Measurements from ENCODE around the gene HNRNPUL1.
"Not testable (repeated sequence)": the region's sequence is repeated elsewhere in the genome, so short reads cannot be mapped to it uniquely, and the experiment has no call there.

The HNRNPUL1 gene

DNA sequence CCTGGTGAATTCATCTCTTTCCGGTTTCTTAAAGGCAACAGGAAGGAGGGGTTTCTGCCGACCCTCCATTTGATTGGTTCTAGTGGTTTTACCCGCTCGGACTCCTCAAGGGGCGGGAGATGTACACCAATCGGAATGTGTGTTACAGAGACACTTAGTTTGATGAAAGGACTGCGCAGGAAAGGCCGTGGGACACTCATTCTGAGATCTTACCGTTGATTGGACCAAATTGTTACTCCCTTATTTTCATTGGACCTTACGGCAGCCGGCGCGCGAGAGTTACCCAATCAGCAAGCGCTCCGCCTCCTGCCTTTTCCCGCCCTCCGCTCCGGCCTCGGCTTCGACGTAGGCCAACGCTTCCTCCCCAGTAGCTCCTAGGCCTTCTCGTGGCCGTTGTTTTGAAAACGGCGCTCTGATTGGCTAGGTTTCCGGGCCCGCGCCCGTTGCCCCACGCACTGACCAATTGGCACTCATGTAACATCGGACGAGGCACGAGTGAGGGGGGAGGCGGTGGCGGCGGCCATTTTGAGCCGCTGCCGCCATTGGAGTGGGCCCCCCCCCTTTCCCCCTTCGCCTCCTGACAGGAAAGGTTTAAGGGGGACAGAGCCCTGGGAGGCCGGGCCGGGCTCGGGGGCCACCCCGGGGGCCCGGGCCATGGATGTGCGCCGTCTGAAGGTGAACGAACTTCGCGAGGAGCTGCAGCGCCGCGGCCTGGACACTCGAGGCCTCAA, at the start of gene HNRNPUL1:
Gene HNRNPUL1, plus strand, starts transcription at position 523 of the 731 bp plus-strand sequence. Its CDS starts 132 bp downstream, at position 655.
- peak; percentile 100 for DNase-seq

DNA sequence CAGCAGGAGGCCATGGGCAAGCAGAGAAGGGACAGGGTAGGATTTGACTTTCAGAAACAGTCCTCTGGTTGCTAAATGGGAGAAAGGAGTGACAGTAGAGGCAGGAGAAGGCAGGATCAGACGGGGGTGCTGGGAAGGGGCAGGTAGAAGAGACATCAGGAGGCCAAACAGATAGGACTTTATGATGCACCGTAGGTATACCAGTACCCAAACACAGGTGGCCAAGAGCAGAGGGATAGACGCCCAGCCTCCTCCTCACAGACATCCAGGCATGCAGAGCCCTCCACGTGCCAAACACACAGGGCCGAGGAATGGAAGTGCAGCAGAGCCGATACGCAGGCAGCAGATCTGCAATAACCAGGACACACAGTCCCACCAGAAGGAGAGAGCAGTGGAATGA, 46.4 kb upstream of the HNRNPUL1 start:
- DNase-seq: no peak

DNA sequence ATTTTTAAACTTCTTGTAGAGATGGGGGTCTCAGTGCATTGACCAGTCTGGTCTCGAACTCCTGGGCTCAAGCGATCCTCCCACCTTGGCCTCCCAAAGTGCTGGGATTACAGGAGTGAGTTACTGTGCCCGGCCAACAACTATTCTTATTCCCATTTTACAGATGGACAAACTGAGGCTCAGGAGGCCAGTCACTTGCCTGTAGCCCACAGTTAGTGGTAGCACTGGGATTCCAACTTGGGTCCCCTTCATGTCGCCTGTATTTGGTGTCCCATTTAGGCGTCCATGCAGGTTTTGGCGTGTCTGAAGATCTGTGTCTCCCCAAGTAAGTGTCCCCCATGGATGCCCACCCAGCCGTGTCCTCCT, 45.9 kb upstream of the HNRNPUL1 start:
- no peak for DNase-seq

DNA sequence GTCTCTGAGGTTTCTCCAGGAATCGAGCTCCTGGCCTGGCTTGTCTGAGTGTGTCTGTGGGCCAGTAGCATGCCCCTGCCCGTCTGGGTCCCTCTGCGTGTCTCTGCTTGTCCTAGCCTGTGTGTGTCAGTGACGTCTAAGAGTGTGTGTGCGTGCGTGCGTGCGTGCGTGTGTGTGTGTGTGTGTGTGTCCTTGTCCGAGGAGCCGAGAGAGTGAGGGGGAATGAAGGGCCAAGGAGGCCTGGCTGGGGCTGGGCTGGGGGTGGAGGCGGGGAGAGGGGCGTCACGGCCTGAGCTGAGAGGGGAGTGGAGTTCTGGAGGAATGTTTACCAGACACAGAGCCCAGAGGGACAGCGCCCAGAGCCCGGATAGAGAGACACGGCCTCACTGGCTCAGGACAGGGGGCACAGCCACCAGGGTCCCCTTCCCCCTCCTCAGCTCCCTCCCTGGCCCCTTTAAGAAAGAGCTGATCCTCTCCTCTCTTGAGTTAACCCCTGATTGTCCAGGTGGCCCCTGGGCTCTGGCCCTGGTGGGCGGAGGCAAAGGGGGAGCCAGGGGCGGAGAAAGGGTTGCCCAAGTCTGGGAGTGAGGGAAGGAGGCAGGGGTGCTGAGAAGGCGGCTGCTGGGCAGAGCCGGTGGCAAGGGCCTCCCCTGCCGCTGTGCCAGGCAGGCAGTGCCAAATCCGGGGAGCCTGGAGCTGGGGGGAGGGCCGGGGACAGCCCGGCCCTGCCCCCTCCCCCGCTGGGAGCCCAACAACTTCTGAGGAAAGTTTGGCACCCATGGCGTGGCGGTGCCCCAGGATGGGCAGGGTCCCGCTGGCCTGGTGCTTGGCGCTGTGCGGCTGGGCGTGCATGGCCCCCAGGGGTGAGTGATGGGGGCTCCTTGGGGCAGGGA, 45.3 kb upstream of the HNRNPUL1 start, which contains the start of gene AXL:
Gene AXL, plus strand, starts transcription at position 609 of the 893 bp plus-strand sequence. Its CDS starts 170 bp downstream, at position 779.
- no peak for DNase-seq

DNA sequence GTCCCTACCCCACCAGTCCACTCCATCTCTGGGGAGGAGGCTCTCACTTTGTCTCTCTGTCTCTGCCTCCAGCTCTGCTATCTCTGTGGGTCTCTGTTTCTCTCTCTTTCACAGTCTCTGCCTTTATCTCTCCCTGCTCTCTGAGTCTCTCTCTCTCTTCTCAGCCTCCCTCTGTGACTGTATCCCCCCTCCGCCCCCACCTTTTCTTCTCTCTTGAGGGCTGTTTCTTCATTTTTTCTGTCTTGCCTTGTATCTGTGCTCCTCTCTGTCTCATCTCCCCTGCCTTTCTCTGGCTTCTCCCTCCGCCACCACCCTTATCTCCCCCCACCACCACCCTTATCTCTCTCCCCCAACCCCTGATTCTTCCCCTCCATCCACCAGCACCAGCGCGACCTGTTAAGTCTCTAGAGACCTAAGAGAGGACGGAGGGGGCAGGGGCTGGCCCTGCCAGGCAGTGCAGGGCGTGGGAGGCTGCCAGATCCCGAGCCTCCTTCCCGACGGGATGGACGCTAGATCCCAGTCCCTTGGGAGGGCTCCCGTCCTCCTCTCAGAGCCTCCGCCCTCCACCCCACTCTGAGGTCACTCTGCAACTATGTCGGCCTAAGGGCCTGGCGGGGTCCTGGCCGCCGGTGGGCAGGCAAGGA, 44.1 kb upstream of the HNRNPUL1 start:
- no peak for DNase-seq

DNA sequence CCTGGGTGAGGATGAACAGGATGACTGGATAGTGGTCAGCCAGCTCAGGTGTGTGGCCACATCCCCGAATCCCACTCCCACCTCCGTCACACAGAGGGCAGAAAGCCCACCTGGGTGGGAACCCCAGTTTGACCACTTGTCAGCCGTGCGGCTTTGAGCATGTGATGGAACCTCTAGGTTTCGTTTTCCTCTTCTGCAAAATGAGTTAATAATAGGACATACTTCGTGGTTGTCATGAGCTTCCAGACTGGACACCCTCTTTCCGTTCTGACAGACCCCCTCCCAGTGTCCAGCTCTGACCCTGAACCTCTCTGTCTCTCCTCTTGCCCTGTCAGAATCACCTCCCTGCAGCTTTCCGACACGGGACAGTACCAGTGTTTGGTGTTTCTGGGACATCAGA, 43.4 kb upstream of the HNRNPUL1 start:
- DNase-seq: no peak

DNA sequence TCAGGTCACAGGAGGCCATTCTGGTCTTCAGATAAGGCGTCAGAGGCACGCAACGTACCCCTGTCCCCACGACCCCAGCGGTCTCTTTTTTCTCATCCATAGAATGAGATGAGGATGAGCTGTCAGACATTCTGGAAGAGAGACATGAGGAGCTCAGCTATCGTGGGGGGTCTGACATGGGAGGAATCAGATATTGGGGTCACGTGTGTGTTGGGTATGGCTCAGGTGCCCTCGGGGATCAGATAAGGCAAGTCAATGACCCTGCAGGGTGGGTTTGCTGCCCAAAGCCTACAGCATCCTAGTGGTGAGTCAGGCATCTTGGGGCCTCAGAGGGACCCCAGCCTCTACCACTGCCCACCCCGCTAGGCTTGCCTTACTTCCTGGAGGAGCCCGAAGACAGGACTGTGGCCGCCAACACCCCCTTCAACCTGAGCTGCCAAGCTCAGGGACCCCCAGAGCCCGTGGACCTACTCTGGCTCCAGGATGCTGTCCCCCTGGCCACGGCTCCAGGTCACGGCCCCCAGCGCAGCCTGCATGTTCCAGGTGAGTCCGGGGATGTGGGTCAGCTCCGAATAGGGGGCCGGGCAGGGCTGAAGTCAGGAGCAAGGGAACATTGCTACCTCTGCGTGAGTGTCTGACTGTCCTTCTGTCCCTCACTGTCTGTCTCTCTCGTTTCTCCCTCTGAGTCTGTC, 42.5 kb upstream of the HNRNPUL1 start:
- DNase-seq: no peak

DNA sequence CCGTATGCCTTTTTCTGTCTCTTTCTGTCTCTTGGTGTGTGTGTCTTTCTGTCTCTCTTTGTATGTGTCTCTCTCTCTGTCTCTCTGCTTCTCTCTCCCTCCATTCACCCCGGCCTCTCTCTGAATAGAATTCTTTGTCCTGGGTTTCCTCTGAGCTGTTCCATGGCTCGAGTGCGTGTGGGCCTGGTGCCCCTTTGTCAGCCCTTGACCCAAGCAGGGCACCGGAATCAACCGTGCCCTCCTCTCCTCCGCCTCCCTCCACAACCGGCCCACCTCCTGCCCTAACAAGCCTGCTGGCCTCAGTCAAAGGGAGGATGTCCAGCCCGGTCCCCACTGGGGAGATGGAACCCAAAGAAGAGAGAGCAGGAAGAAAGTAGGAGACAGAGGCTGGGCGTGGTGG, 41.9 kb upstream of the HNRNPUL1 start:
- no peak for DNase-seq

DNA sequence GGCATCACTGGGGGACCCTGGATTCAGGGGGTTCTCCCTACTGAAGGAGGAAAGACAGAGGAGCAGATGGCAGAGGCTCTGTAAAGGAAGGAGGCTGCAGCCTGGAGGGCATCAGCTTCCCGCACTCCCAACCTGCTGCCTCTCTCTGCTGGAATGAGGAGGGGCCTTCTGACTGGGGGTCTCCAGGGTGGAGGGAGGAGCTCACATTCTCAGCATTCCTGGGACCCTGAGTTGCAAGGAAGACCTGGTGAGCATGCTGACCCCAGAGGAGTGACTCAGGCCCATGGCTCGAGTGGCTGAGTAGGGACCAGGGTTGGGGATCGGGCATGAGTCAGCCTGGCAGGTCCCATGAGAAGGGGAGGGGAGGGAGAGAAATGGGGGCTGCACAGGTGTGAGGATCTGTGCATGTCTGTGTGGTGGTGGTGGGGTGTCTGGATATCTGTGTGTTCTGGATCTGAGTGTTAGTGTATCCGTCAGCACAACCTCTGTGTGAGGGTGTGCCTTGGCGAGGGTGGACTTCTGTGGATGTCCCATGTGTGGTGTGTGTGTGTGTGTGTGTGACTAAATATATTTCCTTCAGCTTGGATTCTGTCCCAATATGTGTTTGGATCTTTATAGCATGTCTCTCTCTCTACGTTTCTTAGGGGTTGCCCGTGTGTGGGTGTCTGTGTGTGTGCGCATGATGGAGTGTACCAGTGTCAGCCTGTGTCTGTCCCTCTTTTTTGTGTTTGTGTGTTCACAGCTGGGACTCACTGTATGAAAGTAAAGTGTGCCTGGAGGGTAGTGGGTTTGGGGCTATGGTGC, 40.5 kb upstream of the HNRNPUL1 start:
- DNase-seq: no peak

DNA sequence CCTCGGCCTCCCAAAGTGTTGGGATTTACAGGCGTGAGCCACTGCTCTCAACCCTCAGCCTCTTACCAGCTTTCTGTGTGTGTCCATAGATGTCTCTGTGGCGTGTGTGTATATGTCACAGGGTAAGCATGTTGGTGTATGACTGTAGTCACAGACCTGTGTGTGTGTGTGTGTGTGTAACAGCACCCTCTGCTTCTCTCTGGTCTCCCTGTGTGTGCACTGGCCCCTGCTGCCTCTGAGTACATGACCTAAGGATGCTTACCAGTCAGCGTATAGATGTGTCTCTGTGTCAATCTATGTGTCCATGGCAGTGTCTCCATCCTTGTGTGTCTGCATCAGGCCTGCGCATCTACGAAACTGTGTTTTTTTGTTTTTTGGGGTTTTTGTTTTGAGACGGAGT, 39.5 kb upstream of the HNRNPUL1 start:
- DNase-seq: no peak

DNA sequence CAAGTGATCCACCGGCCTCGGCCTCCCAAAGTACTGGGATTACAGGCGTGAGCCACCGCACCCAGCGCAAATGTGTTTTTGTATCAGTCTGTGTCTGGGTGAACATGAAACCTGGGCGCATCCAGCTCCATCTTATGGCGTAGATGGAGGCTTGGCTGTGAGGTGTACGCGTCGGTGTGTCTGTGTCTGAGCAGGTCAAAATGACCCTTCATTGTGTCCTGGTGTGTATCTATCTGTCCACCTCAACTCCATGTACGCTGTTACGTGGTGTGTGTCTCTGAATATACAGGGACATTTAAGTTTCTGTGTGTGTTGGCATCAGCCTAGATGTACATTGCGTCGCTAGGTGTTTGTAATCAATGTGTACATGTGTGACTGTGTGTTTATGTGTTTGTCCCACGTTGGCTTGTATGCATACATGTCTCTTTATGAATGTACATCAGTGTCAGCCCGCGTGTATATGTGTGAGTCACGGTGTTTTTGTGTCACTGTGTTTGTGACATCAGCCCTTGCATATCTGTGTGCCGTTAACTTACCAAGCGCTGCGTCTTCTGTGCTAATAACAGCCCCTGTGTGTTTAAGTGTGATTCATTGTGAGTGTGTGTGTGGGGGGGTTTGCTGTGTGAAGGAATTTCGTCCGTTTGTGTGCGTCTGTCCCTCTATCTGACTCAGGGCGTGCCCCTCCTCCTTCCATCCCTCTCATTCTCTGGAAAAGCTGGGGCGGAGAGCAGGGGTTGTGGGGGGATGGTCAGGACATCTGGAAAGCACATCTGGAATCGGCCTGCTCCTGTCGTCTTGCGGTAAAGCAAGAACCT, 38.7 kb upstream of the HNRNPUL1 start:
- no peak for DNase-seq

DNA sequence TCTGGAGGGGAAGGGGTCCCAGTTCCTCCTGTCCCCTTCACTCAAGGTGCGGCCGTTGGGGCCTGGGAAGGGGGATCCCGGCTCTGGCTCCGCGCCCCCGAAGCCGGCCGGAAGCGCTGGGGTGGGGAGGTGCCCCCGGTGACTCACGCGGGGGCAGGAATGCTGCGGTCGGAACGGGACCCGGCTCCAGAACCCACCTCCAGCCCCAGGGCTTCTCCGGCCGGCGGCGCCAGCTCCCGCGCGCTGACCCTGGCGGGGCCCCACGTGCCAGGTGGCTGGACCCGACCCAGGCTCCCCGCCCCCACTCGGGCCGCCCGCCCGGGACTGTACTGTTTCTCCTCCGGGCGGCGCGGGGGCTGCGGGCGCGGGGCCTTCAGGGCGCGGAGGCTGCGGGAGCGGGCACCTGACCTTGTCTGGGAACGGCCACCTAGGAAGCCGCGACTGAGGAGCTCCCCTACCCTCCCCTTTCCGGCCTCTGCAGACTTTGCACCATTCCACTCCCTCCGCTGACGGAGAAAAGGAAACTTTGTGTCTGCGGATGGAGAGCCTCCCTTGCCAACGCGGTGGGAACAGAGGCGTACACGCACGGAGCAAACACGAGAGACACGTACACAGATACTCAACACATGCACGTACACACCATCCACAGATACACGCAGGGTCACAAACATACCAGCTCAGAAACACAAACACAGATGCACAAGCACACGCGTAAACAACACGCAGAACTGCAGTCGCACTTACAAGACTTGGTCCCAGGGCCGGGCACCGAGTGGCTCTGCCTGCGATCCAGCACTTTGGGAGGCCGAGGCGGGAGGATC, 37.9 kb upstream of the HNRNPUL1 start:
- DNase-seq: peak; percentile 34

DNA sequence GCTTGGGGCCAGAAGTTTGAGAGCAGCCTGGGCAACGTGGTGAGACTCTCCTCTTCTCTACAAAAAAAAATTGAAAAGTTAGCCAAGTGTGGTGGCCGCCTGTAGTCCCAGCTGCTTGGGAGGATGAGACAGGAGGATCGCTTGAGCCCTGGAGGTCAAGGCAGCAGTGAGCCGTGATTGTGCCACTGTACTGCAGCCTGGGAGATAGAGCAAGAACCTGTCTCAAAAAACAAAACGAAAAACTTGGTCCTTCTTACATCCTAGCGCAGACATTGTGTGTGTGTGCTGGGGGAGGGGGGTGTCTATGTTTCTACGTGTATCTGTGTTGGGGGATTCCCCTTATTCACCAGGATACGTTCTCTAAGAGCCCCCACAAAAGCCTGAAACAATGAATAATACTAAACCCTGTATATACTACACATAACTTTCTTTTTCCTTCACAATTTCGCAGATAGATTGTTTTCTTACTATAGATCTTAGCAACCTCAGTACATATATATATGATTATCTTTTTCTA, 37.2 kb upstream of the HNRNPUL1 start:
- no peak for DNase-seq

DNA sequence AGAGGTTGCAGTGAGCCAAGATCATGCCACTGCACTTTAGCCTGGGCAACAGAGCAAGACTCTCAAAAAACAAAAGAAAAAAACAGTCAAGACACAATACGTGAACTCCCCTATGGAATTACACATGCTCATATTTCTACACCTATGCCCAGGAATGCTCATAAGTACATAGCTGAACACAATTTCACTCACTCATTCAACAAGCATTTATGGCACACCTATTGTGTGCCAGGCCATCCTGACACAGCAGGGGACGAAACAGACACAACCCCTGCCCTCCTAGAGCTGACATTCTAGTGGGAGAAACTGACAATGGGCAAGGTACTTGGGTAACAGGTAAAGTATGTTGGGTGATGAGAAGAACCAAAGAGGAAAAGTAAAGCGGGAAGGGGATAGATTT, 35.7 kb upstream of the HNRNPUL1 start:
- DNase-seq: no peak

DNA sequence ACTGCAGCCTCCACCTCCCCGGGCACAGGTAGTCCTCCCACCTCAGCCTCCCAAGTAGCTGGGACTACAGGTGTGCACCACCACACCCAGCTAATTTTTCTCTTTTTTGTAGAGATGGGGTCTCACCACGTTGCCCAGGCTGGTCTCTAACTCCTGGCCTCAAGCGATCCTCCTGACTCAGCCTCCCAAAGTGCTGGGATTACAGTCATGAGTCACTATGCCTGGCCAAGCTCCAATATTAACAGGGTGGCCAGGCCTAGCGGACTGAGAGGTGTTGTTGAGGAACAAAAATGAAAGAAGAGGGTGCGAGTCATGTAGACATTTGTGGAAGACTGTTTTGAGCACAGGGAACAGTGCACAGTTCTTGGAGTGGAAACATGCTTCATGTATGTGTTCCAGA, 34.8 kb upstream of the HNRNPUL1 start:
- not testable (repeated sequence) for DNase-seq

DNA sequence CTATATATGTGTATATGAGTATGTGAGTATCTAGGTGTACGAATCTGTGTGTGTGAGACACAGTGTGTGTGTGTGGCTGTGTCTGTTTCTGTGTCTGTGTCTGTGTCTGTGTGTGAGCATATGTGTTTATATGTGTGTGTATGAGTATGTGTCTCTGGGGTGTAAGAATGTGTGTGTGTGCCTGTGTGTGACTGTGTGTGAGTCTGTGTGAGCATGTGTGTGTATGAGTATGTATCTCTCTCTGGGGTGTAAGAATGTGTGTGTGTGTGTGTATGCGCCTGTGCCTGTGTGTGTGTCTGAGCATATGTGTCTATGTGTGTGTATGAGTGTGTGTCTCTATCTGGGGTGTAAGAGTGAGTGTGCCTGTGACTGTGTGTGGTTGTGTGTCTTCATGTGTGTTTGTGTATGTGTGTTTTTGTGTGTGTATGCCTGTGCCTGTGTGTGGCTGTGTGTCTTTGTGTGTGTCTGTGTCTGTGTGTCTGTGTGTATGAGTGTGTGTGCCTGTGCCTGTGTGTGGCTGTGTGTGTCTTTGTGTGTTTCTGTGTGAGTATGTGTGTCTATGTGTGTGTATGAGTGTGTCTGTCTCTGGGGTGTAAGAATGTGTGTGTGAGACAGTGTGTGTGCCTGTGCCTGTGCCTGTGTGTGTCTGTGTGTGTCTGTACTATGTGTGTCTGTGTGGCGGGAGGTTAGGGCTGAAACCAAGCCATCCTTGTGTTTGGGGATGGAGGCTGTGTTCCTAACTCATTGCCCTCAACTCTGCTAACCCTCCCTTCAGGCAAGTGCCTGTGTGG, 33.9 kb upstream of the HNRNPUL1 start:
- no peak for DNase-seq

DNA sequence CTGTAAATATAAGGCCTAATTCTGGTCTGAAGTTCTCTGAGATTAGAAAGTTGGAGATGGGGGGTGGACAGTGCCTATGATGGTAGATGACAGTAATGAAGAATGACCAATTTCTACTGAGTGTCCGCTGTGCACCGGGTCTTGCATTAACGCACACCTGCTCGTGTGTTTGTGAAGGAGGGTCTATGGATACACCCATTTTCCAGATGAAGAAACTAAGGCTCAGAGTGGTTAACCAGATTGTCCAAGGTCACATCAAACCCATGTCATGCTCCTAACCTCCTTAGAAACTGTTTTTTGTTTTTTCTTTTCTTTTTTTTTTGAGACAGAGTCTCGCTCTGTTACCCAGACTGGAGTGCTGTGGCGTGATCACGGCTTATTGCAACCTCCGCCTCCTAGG, 31.5 kb upstream of the HNRNPUL1 start:
- no peak for DNase-seq

DNA sequence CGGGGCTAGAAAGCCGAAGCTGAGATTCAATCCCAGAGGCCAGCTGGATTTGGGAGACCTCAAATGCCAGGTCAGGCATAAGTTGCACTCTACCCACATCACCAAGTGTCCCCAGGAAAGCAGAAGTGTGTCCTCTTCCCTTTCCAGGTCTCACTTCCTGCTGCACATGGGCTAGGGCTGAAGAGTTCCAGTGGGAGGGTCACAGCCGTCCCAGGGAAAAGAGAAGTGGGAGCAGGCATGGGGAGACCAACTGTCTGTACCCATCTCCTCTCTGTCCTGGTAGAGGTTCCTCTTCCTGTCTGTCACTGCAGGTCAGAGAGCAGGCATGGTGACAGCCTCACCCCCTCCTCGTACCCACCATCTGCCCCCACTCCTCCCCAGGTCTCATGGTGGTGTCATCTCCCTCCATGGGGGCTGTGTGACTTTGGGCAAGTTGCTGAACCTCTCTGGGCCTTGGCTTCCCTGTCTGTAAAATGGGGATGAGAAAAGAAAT, 30.4 kb upstream of the HNRNPUL1 start:
- peak; percentile 29 for DNase-seq

All from CD4-positive, alpha-beta T cell treated with Interleukin-21 for 1 hour (primary cell).